Measurements from ENCODE around the gene SPACDR.

SPACDR gene

DNA sequence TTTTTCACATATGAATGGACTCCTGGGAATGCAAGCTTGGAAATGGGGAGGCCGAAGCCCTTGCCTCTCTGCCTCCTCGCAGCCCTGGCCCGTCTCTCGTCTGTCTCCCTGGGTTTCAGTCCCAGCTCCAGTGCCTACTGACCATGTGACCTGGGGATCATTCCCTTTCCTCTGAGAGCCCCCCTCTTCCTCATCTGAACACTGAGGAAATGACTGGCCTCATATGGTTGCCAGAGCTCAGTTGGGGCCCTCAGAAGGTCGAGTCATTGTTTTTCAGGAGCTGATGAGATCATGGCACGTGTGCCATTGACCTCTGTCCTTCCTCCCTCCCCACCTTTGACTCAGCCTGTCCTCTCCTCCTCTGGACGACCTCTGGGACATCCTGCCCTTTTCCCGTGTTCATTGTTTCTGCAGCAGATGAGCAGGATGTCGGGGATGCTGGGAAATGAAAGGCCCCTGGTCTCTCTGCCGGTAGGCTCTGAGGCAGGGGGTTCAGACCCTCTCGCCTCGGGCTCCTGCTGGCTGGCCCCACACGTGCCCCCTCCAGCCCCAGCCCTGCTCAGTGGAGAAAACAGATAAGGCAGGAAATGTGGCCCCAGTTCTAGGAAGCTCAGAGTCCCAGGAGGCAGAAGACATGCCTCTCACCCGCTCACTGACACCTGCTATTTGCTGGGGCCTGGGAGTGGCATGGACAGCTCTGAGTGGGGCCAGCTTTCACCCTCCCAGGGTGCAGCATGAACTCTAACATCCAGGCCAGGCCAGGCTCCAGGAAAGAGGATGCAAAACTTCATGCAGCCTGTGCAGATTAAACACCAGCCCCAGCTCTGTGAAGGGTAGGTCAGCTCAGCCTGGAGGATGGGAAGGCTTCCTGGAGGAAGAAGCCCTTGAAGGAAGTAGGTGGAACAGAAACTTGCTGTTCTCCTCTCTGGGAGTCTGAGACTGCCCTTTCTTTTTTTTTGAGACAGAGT, 19.5 kb downstream of the SPACDR start:
- Histone ChIP-seq H3K27ac (ENCODE audit: low read length, poor library complexity, severe bottlenecking) (no peak overlapping the region), H2AK5ac (ENCODE audit: low read length, severe bottlenecking) (no peak overlapping the region), H2BK5ac (ENCODE audit: low read depth, low read length, poor library complexity, severe bottlenecking) (no peak overlapping the region), H2BK120ac (ENCODE audit: low read depth, low read length) (no peak overlapping the region), H3K36me3 (ENCODE audit: control insufficient read depth in 1 of 2, insufficient read depth in 2 of 2, low read depth in 1 of 2, low read length in 2 of 2) (peaks cover 0 to 1% of the 10 kb centered on the region in 2 experiments), H3K79me1 (replicated peaks; ENCODE audit: low read length, poor library complexity, severe bottlenecking) (no peaks in the 10 kb centered on the region), H4K91ac (ENCODE audit: low read length) (peak overlapping the region; percentile 44), H3K27me3 (ENCODE audit: control insufficient read depth in 1 of 2, insufficient read depth in 1 of 2, low read length in 2 of 2) (no peaks in the 10 kb centered on the region), H4K8ac (ENCODE audit: low read length) (peak overlapping the region; percentile 47), H3K4ac (ENCODE audit: low read depth in 1 of 2, low read length in 2 of 2) (peak overlapping the region in 1 of 2 experiments; percentile 87), H3K14ac (ENCODE audit: low read length in 2 of 2) (peak overlapping the region in 1 of 2 experiments; percentile 61), H2BK15ac (ENCODE audit: low read depth, poor library complexity, severe bottlenecking) (peak overlapping the region; percentile 71), H3K18ac (ENCODE audit: low read depth in 1 of 2, low read length in 2 of 2) (peak overlapping the region in 1 of 2 experiments; percentile 85), H2AFZ (ENCODE audit: low read depth, low read length) (peak overlapping the region; percentile 82), H3K9ac (ENCODE audit: low read length) (peak overlapping the region; percentile 74), H3K4me1 (ENCODE audit: control insufficient read depth, insufficient read depth, low read depth, low read length) (peaks cover 16% of the 10 kb centered on the region), H2BK12ac (ENCODE audit: low read length in 2 of 2) (peak overlapping the region in 1 of 2 experiments; percentile 89), H3K4me3 (ENCODE audit: insufficient read depth in 1 of 2, low read depth in 1 of 2, low read length in 2 of 2) (peak overlapping the region in 1 of 2 experiments; percentile 42), H3K23ac (ENCODE audit: low read length in 2 of 2) (peak overlapping the region in 1 of 2 experiments; percentile 30), H3K4me2 (ENCODE audit: low read length, poor library complexity, severe bottlenecking) (no peak overlapping the region), H3K9me3 (ENCODE audit: control insufficient read depth, low read length) (no peaks in the 10 kb centered on the region)
- 34% methylated on average over 13 of the region's 14 CpGs for WGBS
- peak; percentile 63 for DNase-seq

DNA sequence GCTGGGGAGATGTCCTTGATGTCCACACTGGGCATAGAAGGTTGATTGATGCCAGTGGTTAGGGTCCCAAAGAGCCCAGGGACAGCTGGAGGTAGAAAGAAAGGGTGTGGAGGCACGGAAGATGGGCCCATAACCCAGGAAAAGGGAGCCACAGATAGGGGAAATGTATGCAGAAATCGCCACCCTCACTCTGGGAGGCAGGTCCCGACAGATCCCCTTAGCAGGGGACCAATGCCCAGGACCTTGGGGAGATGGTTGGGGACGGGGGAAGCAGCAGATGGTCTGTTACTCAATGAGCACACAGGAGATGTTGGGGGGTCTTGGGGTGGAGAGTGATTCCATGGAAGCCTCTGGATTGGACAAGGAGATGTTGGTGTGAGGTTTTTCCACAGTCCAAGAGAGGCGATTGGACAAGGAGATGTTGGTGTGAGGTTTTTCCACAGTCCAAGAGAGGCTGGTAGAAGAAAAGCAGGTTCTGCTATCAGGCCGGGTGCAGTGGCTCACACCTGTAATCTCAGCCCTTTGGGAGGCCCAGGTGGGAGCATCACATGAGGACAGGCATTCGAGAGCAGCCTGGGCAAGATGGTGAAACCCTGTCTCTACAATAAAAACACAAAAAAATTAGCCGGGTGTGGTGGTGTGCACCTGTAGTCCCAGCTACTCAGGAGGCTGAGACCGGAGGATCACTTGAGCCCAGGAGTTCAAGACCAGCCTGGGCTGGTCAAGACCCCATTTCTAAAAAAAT, 20.8 kb downstream of the SPACDR start:
- Histone ChIP-seq H3K18ac (ENCODE audit: low read depth in 1 of 2, low read length in 2 of 2) (peak overlapping the region; percentile 46 to 54), H2BK15ac (ENCODE audit: low read depth, poor library complexity, severe bottlenecking) (peak overlapping the region; percentile 83), H2BK12ac (ENCODE audit: low read length in 2 of 2) (peak overlapping the region in 1 of 2 experiments; percentile 94), H3K23ac (ENCODE audit: low read length in 2 of 2) (no peak overlapping the region), H2AFZ (ENCODE audit: low read depth, low read length) (peak overlapping the region; percentile 64), H2AK5ac (ENCODE audit: low read length, severe bottlenecking) (no peak overlapping the region), H3K4ac (ENCODE audit: low read depth in 1 of 2, low read length in 2 of 2) (peak overlapping the region in 1 of 2 experiments; percentile 73), H3K4me2 (ENCODE audit: low read length, poor library complexity, severe bottlenecking) (no peak overlapping the region), H3K36me3 (ENCODE audit: control insufficient read depth in 1 of 2, insufficient read depth in 2 of 2, low read depth in 1 of 2, low read length in 2 of 2) (peaks cover 0 to 2% of the 10 kb centered on the region in 2 experiments), H3K9me3 (ENCODE audit: control insufficient read depth, low read length) (no peaks in the 10 kb centered on the region), H3K9ac (ENCODE audit: low read length) (peak overlapping the region; percentile 12), H2BK5ac (ENCODE audit: low read depth, low read length, poor library complexity, severe bottlenecking) (no peak overlapping the region), H3K27ac (ENCODE audit: low read length, poor library complexity, severe bottlenecking) (no peak overlapping the region), H3K27me3 (ENCODE audit: control insufficient read depth in 1 of 2, insufficient read depth in 1 of 2, low read length in 2 of 2) (no peaks in the 10 kb centered on the region), H3K4me3 (ENCODE audit: insufficient read depth in 1 of 2, low read depth in 1 of 2, low read length in 2 of 2) (no peak overlapping the region), H3K79me1 (replicated peaks; ENCODE audit: low read length, poor library complexity, severe bottlenecking) (no peaks in the 10 kb centered on the region), H2BK120ac (ENCODE audit: low read depth, low read length) (no peak overlapping the region), H4K91ac (ENCODE audit: low read length) (peak overlapping the region; percentile 48), H3K14ac (ENCODE audit: low read length in 2 of 2) (peak overlapping the region in 1 of 2 experiments; percentile 59), H3K4me1 (ENCODE audit: control insufficient read depth, insufficient read depth, low read depth, low read length) (peaks cover 16% of the 10 kb centered on the region), H4K8ac (ENCODE audit: low read length) (peak overlapping the region; percentile 47)
- no peak for DNase-seq
- WGBS = 98% methylated on average over 9 of the region's 9 CpGs

DNA sequence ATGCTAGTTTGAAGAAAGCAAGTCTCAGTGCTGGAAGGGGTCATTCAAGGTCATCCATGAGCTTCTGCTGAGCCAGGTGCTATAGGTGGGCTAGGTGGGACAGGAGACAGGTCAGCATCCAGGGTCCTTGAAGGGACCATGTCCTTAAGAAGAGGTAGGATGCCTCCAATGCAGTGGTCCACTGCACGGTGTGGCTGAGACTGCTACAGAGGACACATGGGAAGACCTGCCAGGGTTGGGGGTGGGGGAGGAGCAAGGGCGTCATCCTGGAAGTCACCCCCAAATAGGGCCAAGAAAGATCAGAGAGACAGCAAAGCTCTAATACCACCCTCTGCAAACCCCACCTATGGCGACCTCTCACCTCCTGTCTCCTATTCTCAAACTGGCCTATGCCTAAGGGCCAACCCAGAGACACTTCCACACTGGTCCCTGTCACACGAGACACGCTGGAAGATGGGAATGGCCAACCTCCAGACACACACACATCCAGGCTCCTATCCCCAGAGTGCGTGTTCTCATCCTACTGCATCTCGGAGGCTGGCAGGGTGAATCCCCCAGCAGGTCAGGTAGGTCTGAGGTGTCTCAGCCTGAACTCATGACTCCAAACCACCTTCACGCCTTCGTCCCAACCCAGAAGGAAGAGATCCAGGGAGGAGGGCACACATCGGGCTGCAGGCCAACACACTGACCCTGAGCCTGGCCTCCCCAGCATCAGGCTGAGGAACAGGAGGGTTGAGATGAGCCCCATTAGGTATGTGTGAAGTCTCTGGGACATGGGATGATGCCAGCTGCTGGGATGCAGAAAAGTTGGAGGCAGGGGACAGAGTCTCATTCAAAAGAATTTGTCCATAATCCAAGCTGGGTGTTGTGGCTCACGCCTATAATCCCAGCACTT, 22.2 kb downstream of the SPACDR start:
- H2BK15ac ChIP-seq (ENCODE audit: low read depth, poor library complexity, severe bottlenecking) = peak overlapping the region; percentile 70
- no peak overlapping the region for H2AK5ac ChIP-seq (ENCODE audit: low read length, severe bottlenecking)
- no peak overlapping the region for H3K27ac ChIP-seq (ENCODE audit: low read length, poor library complexity, severe bottlenecking)
- no peaks in the 10 kb centered on the region for H3K79me1 ChIP-seq (replicated peaks; ENCODE audit: low read length, poor library complexity, severe bottlenecking)
- peaks cover 18% of the 10 kb centered on the region for H3K4me1 ChIP-seq (ENCODE audit: control insufficient read depth, insufficient read depth, low read depth, low read length)
- H3K4ac ChIP-seq (ENCODE audit: low read depth in 1 of 2, low read length in 2 of 2) = peak overlapping the region in 1 of 2 experiments; percentile 7
- no peak overlapping the region for H3K23ac ChIP-seq (ENCODE audit: low read length in 2 of 2)
- H2AFZ ChIP-seq (ENCODE audit: low read depth, low read length) = no peak overlapping the region
- no peak overlapping the region for H3K4me2 ChIP-seq (ENCODE audit: low read length, poor library complexity, severe bottlenecking)
- H3K9me3 ChIP-seq (ENCODE audit: control insufficient read depth, low read length) = no peaks in the 10 kb centered on the region
- H2BK5ac ChIP-seq (ENCODE audit: low read depth, low read length, poor library complexity, severe bottlenecking) = no peak overlapping the region
- no peak for DNase-seq
- H3K4me3 ChIP-seq (ENCODE audit: insufficient read depth in 1 of 2, low read depth in 1 of 2, low read length in 2 of 2) = no peak overlapping the region
- H3K18ac ChIP-seq (ENCODE audit: low read depth in 1 of 2, low read length in 2 of 2) = peak overlapping the region in 1 of 2 experiments; percentile 42
- peak overlapping the region; percentile 74 for H4K91ac ChIP-seq (ENCODE audit: low read length)
- peaks cover 0 to 2% of the 10 kb centered on the region in 2 experiments for H3K36me3 ChIP-seq (ENCODE audit: control insufficient read depth in 1 of 2, insufficient read depth in 2 of 2, low read depth in 1 of 2, low read length in 2 of 2)
- H3K14ac ChIP-seq (ENCODE audit: low read length in 2 of 2) = no peak overlapping the region
- H2BK120ac ChIP-seq (ENCODE audit: low read depth, low read length) = no peak overlapping the region
- WGBS = 93% methylated on average over 10 of the region's 11 CpGs
- no peaks in the 10 kb centered on the region for H3K27me3 ChIP-seq (ENCODE audit: control insufficient read depth in 1 of 2, insufficient read depth in 1 of 2, low read length in 2 of 2)
- no peak overlapping the region for H4K8ac ChIP-seq (ENCODE audit: low read length)
- H2BK12ac ChIP-seq (ENCODE audit: low read length in 2 of 2) = peak overlapping the region in 1 of 2 experiments; percentile 45
- no peak overlapping the region for H3K9ac ChIP-seq (ENCODE audit: low read length)
